GM12875 (cell line): Measurements from ENCODE around the gene FNDC3B.

Experiments used
- H3K4me3 ChIP-seq: one replicate; pipeline ENCODE4 v1.5.1; 2011; ENCODE audit warnings: low read depth, low read length, control low read depth
- TF ChIP-seq, protein P1 (sequence below): IDR thresholded peaks from 2 replicates; pipeline ENCODE4 v1.5.1; 2011; ENCODE audit warnings: low read depth, mild to moderate bottlenecking, control low read depth, inconsistent platforms, low read length, moderate library complexity, borderline replicate concordance; ENCODE audit not compliant: insufficient read depth

Gene FNDC3B

DNA sequence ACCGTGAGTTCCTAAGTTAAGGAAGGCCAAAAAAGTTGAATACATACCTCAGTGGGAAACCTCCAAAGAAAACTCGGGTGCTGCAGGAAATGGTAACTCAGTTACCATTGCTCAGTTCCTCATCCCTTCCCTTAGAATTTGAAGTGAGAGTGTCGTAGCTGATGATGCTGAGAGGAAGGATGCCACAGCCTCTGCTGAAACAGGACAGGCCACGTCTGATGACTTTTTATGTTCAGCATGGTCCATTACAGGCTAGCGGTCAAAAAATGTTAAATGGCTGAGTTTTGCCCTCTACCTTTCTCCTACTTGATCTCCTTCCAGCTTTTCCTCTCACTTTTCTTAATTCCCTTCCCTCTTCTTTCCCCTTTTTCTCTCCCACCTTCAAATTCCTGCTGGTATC lies 273.3 kb downstream of the FNDC3B start:
- H3K4me3 ChIP-seq = no peak overlapping the region
- TF ChIP-seq, protein P1, sequence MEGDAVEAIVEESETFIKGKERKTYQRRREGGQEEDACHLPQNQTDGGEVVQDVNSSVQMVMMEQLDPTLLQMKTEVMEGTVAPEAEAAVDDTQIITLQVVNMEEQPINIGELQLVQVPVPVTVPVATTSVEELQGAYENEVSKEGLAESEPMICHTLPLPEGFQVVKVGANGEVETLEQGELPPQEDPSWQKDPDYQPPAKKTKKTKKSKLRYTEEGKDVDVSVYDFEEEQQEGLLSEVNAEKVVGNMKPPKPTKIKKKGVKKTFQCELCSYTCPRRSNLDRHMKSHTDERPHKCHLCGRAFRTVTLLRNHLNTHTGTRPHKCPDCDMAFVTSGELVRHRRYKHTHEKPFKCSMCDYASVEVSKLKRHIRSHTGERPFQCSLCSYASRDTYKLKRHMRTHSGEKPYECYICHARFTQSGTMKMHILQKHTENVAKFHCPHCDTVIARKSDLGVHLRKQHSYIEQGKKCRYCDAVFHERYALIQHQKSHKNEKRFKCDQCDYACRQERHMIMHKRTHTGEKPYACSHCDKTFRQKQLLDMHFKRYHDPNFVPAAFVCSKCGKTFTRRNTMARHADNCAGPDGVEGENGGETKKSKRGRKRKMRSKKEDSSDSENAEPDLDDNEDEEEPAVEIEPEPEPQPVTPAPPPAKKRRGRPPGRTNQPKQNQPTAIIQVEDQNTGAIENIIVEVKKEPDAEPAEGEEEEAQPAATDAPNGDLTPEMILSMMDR = no peak

DNA sequence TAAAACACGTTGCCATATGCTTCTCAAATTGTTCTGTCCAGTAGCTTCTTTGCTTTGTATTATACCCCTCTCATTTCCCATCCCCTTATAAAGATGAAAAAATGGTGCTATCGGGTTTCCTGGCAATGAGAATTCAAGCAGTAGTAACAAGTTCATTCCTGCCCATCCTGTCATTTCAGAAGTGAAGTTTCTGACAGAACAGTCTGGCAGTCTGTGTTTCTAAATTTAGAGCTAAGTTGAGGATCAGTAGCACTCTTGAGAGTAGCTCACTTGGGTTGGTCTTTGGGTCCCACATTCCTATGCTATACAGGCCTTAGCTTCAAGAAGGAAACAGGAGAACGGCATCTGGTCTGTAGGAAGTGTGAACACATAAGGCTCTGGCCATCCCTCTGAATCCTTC lies 274.3 kb downstream of the FNDC3B start:
- H3K4me3 ChIP-seq = no peak overlapping the region
- TF ChIP-seq, protein P1 = no peak

DNA sequence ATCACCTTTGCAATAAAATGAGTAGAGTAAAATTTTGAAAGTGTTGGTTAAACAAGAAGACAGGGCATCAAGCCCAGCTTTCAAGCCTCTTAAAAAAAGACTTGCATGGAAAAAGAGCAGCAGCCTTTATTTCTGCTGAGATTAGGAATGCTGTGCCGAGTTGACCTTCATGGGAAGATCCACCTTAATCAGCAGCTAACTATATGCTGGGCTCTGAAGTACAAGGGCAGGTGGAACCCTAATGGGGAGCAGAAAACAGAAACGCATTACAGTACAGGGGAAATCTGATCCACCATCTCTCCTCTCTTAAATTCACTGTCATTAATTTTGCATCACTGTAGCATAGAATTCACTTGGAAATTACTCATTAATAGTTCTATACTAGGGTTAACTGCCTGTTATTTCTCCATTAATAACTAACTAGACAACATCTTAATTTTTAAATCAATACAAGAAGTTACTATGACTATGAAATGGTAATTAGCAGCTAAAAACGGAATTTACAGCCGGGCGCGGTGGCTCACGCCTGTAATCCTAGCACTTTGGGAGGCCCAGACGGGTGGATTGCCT lies 275.3 kb downstream of the FNDC3B start:
- TF ChIP-seq, protein P1 = no peak

DNA sequence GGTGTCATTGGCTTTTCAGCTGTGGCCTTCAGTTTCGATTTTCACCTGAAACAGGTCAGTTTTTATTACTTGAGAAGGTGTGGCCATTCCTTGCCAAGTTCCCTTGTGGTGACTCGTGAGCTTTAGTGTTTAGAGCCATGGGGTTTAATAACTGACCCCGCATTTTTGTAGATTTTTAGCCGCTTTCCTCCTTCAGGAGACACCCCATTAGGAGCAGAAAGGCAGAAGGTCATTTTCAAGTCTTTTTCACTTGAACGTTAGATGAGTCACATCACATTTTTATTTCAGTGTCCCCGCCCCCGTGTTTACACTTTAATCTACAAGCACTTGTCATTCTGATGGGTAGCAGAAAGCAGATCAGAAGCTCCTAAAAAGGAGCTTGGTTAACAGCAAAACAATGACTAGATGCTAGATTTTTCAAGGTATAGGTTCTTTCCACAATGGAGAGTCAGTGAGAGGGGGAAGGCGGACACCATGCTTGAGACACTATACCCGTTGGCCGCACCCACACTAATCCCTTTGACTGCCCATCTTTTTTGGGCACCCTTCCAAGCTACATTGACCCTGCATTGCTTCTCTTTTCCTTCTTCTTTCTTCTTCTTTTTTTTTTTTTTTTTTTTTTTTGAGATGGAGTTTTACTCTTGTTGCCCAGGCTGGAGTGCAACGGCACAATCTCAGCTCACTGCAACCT lies 276.2 kb downstream of the FNDC3B start:
- TF ChIP-seq, protein P1 = no peak
- no peak overlapping the region for H3K4me3 ChIP-seq

More for the DNA sequence above, 275.3 kb downstream of the FNDC3B start:
- no peak overlapping the region for H3K4me3 ChIP-seq

DNA sequence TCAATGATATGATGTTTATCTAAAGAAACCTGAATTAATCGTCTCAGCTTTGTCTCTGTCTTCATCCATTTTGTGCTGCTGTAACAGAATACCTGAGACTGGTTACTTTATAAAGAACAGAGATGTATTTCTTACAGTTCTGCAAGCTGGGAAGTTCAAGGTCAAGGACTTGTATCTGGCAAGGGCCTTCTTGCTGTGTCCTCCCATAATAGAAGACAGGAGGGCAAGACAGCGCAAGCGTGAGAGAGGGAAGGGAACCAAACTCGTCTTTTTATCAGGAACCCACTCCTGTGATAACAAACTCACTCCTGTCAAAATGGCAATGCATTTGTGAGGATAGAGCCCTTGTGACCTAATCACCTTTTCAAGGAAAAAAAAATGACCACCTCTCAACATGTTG lies 277.4 kb downstream of the FNDC3B start:
- no peak overlapping the region for H3K4me3 ChIP-seq
- TF ChIP-seq, protein P1 = no peak

DNA sequence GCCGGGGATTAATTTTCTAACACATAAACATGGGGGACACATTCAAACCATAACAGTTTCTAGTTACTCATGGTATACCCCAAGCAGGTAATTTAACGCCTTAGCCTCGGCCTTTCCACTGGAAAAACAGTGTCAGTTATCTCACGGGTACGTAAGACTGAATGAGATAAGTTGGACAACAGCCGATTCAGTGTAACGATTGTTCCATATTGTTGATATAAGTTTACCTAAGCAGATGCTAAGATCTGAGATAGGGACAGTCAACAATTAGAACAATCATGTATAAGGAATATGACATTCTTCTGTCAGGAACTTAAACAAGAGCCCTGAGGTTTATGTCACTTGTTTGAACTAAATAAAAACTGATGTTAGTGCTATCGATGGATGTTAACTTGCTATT lies 278.1 kb downstream of the FNDC3B start:
- TF ChIP-seq, protein P1 = no peak
- H3K4me3 ChIP-seq = no peak overlapping the region

DNA sequence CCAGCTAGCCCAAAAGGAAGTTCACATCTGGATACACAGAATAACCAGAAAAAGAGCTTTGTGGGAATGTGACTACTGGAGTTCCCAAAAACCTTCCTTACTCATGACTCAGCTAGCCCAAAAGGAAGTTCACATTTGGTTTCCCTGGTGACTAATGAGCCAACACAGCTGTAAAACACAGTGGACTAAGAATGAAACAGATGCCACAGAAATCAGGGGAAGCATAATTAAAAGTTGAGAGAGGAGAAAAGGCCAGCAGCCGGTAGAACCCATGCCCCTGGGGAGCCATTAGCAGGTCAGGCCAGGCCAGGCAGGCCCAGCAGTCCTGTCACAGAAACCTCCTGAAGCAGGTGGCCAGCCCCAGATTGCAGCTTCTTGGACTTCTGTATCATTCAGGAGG lies 278.6 kb downstream of the FNDC3B start:
- no peak overlapping the region for H3K4me3 ChIP-seq
- TF ChIP-seq, protein P1 = no peak
